Thoracic aorta (tissue), 2 donors: ENCODE measurements around the gene NUF2. TPM values are rescaled to one million over a fixed set of nuclear protein-coding genes. Genes with fewer than 3 reads are reported as not detected.

Source experiments
- ATAC-seq: fragments of 150-250 bp; one replicate; pipeline ENCODE4 v1.8.0; 2017; ENCODE audit warnings: low read depth; ENCODE audit not compliant: insufficient number of reproducible peaks, low FRiP score
- DNase-seq: peaks from one replicate; pipeline ENCODE4 v3.0.0-alpha.2; 2020; ENCODE audit warnings: low spot score
- H3K27ac ChIP-seq, 2 donors: fragments of 200-600 bp; sonication (generic); 1 replicate in 1 of 2; 2 replicates in 1 of 2; pipeline ENCODE4 v1.5.1; 2016; ENCODE audit warnings: mild to moderate bottlenecking in 2 of 2, moderate library complexity in 2 of 2
- H3K27me3 ChIP-seq: fragments of 200-600 bp; sonication (generic); replicated peaks from 2 replicates; pipeline ENCODE4 v1.6.0; 2016; ENCODE audit warnings: mild to moderate bottlenecking; ENCODE audit not compliant: insufficient read depth
- H3K36me3 ChIP-seq: fragments of 200-600 bp; sonication (generic); one replicate; pipeline ENCODE4 v1.5.1; 2016
- H3K4me1 ChIP-seq, 2 donors: fragments of 200-600 bp; sonication (generic); 1 replicate in 1 of 2; 2 replicates in 1 of 2; pipeline versions ENCODE4 v1.5.1 to v1.6.0; 2016; ENCODE audit warnings: low read depth in 2 of 2, mild to moderate bottlenecking in 1 of 2; ENCODE audit not compliant: control insufficient read depth in 1 of 2
- H3K4me3 ChIP-seq: fragments of 200-600 bp; sonication (generic); 2 replicates; pipeline ENCODE4 v1.5.1; 2016; ENCODE audit warnings: mild to moderate bottlenecking
- H3K9me3 ChIP-seq: fragments of 200-600 bp; sonication (generic); 2 replicates; pipeline ENCODE4 v1.5.1; 2016
- CTCF ChIP-seq: fragments of 200-600 bp; sonication (generic); IDR thresholded peaks from one replicate; pipeline ENCODE4 v1.5.1; 2019; ENCODE audit warnings: antibody characterized with exemption
- total RNA-seq, 2 donors: library from RNA; depleted of rRNA; stranded (reverse); fragments of >200 nt; gene quantifications; one replicate each; pipeline versions ENCODE4 v1.1.0 to v1.2.3, GENCODE V29; 2016

The NUF2 gene
- total RNA-seq, 2 donors from 2014 or later = 1.6 TPM; not detected in 1

DNA sequence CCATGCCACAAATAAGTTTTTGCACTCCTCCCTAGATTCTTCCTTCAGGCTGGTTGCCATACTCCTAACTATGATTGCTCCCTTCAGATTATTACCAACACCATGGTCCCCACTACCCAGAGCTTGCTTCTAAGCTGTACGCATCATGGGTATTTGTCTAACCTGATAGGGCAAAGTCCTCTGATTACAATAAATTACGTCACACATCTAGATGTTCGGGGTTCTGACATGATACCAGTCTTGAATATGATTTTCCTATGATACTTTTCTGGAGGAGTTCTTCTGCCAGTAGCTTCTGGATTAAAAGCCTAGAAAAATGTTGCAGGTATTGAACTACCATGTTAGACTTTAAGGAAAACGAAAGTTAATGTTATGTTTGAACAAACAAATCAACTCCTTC lies 67.2 kb downstream of the NUF2 start:
- H3K27me3 ChIP-seq = no peaks in the 10 kb centered on the region
- no peak for TF ChIP-seq CTCF
- no peaks in the 10 kb centered on the region for H3K4me1 ChIP-seq
- H3K36me3 ChIP-seq = no peaks in the 10 kb centered on the region
- DNase-seq (no peak), ATAC-seq (no peak)
- H3K4me3 ChIP-seq = no peak overlapping the region
- H3K9me3 ChIP-seq = no peaks in the 10 kb centered on the region
- H3K27ac ChIP-seq = no peak overlapping the region

- H3K36me3 ChIP-seq = no peaks in the 10 kb centered on the region
- H3K4me1 ChIP-seq = no peaks in the 10 kb centered on the region
- H3K27ac ChIP-seq = no peak overlapping the region
- H3K27me3 ChIP-seq = no peaks in the 10 kb centered on the region
- DNase-seq (no peak), ATAC-seq (no peak)
- no peak overlapping the region for H3K4me3 ChIP-seq
- no peaks in the 10 kb centered on the region for H3K9me3 ChIP-seq
- no peak for TF ChIP-seq CTCF
Measured at GRCh38 chr1:163395790-163396189, 74.0 kb downstream of the NUF2 start.

GRCh38 chr1:163397451-163398200 lies 75.9 kb downstream of the NUF2 start:
- Histone ChIP-seq H3K9me3 (no peaks in the 10 kb centered on the region), H3K27me3 (no peaks in the 10 kb centered on the region), H3K4me3 (no peak overlapping the region), H3K36me3 (no peaks in the 10 kb centered on the region), H3K27ac (no peak overlapping the region), H3K4me1 (no peaks in the 10 kb centered on the region)
- TF ChIP-seq CTCF = no peak
- DNase-seq (no peak), ATAC-seq (no peak)

DNA sequence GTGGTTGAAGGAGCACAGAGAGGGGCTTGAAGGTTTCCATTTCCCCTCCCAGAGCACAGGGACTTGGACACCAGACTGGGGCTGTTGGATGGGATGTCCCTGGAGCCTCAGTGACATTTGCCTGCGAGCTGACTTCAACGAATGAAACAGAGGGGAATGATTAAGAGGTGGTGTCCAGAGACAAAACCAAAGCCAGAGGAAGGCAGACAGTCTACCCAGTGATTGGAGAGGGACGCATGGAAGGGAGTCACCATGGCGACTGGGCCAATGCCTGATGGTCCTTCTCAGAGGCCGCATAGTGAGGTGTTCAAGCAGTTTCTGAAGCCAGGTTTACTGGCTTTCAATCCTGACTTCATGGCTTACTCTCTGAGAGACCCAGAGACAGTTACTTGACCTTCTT lies 77.2 kb downstream of the NUF2 start:
- Histone ChIP-seq H3K27ac (no peak overlapping the region), H3K4me3 (no peak overlapping the region), H3K27me3 (no peaks in the 10 kb centered on the region), H3K4me1 (no peaks in the 10 kb centered on the region), H3K36me3 (no peaks in the 10 kb centered on the region), H3K9me3 (no peaks in the 10 kb centered on the region)
- no peak for TF ChIP-seq CTCF
- DNase-seq (no peak), ATAC-seq (no peak)

GRCh38 chr1:163399976-163400601 lies 78.3 kb downstream of the NUF2 start:
- no peak for TF ChIP-seq CTCF
- Histone ChIP-seq H3K27me3 (no peaks in the 10 kb centered on the region), H3K4me1 (no peaks in the 10 kb centered on the region), H3K4me3 (no peak overlapping the region), H3K27ac (no peak overlapping the region), H3K36me3 (no peaks in the 10 kb centered on the region), H3K9me3 (no peaks in the 10 kb centered on the region)
- no peak for ATAC-seq
- no peak for DNase-seq
